ENCODE results near the gene SRSF3. TPM values are rescaled to one million over a fixed set of nuclear protein-coding genes. Genes with fewer than 3 reads are reported as not detected.

SRSF3 gene
- polyA plus RNA-seq, 1 experiment = 177 TPM

DNA sequence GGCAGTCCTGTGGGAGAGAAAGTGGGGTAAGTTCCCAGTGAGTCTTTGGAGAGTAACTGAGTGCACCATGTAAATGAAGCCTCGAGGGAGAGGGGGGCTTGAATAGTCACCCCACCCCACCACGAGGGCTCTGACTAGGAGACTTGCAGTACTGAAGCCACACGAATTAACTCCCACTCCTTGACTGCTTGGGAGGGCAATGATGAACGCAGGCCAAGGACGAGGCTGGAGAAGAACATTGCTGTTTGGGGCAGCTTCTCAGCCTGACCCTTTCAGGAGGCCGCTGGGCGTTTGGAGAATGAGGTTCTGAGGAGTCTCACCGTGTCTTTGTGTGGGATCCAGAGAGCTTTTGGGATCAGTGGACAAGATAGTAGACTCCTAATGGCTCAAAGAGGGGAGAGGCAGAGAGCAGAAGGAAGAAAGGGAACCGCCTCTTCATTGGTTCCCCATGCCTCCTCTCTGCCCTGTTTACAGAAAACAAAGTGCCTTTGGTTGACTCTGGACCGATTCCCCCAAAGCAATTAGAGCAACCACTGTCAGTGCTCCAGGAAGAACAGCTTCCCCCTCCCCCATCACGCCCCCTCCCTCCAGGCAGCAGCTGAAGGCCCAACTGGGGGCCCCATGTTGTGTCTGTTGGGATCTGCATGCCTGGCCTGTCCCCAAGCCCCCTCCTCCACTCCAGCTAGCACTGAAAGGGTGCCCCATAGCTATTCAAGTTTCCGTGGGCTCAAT lies 42.7 kb downstream of the SRSF3 start:
- no peak overlapping the region for H3K4me3 ChIP-seq (ENCODE audit: low read depth, low read length)
- DNase-seq (ENCODE audit: low read depth) = no peak
- ChIA-PET POLR2A (no interaction called here), CTCF (interaction anchor here (0.9 to 1.2 kb wide), 2 partner anchors 12 to 13 kb away, joined by 3 read pairs; no protein-coding TSS in a partner anchor)
- TF ChIP-seq, protein P1, sequence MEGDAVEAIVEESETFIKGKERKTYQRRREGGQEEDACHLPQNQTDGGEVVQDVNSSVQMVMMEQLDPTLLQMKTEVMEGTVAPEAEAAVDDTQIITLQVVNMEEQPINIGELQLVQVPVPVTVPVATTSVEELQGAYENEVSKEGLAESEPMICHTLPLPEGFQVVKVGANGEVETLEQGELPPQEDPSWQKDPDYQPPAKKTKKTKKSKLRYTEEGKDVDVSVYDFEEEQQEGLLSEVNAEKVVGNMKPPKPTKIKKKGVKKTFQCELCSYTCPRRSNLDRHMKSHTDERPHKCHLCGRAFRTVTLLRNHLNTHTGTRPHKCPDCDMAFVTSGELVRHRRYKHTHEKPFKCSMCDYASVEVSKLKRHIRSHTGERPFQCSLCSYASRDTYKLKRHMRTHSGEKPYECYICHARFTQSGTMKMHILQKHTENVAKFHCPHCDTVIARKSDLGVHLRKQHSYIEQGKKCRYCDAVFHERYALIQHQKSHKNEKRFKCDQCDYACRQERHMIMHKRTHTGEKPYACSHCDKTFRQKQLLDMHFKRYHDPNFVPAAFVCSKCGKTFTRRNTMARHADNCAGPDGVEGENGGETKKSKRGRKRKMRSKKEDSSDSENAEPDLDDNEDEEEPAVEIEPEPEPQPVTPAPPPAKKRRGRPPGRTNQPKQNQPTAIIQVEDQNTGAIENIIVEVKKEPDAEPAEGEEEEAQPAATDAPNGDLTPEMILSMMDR (IDR thresholded peaks at IDR 0.05; ENCODE audit: insufficient read depth, low read depth, low read length) = no peak
- H3K27me3 ChIP-seq (ENCODE audit: control insufficient read depth, insufficient read depth, low read length) = no peaks in the 10 kb centered on the region
- H3K36me3 ChIP-seq (ENCODE audit: control insufficient read depth, insufficient read depth, low read length) = no peaks in the 10 kb centered on the region

DNA sequence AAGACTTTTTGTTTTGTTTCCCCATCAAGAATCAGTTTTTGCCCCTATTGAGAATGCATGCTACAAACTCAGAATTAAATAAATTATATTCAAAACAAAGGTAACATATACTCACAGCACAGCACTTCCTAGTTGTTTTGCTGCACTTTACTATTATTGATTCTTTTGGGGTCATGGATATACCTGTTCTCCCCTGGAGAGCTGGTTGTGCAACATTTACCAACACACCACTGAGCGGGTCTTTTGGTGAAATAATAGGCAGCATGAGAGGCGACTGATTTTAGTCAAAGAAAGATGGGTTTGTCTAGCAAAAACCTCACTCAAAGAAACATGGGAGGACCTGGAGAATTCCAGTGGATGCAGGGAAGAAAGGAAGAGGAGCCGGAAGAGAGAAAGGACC lies 44.4 kb downstream of the SRSF3 start:
- Histone ChIP-seq H3K36me3 (ENCODE audit: control insufficient read depth, insufficient read depth, low read length) (no peaks in the 10 kb centered on the region), H3K27me3 (ENCODE audit: control insufficient read depth, insufficient read depth, low read length) (no peaks in the 10 kb centered on the region), H3K4me3 (ENCODE audit: low read depth, low read length) (no peak overlapping the region)
- no peak for DNase-seq (ENCODE audit: low read depth)
- TF ChIP-seq, protein P1 (IDR thresholded peaks at IDR 0.05; ENCODE audit: insufficient read depth, low read depth, low read length) = no peak
- CTCF ChIA-PET = no interaction called here
- POLR2A ChIA-PET = no interaction called here

DNA sequence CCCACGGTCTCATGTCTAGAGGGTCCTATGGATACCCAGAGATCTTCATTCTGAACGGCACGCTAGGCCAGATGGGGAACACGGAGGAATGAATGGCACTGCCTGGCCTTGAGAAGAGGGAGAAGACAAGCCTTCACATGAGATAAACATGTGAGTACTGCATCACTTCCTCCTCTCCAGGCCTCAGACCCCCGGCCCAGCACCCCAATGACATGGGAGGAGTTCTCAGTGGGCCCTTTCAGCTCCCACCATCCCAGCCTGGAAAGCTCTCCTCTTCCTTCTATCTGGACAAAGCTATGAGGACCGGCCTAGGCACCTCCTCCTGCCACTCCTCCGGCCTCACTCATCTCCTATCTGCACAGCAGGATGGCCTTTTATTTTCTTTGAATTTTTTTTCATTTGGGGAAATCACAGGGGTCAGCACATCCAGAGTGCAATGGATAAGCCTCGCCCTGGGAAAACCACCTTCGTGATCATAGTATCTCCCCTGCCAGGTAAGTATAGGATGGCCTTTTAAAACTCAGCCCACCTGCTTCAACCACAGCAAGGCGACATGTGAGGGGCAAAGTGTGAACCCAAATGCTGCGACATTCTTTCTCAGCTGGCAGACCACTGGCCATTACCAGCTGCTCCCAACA lies 45.1 kb downstream of the SRSF3 start:
- no peaks in the 10 kb centered on the region for H3K27me3 ChIP-seq (ENCODE audit: control insufficient read depth, insufficient read depth, low read length)
- no peak for DNase-seq (ENCODE audit: low read depth)
- H3K36me3 ChIP-seq (ENCODE audit: control insufficient read depth, insufficient read depth, low read length) = no peaks in the 10 kb centered on the region
- TF ChIP-seq, protein P1 (IDR thresholded peaks at IDR 0.05; ENCODE audit: insufficient read depth, low read depth, low read length) = no peak
- ChIA-PET POLR2A (no interaction called here), CTCF (interaction anchor here (1.6 kb wide), 1 partner anchor 14 kb away, joined by 3 read pairs; no protein-coding TSS in a partner anchor)
- H3K4me3 ChIP-seq (ENCODE audit: low read depth, low read length) = no peak overlapping the region

DNA sequence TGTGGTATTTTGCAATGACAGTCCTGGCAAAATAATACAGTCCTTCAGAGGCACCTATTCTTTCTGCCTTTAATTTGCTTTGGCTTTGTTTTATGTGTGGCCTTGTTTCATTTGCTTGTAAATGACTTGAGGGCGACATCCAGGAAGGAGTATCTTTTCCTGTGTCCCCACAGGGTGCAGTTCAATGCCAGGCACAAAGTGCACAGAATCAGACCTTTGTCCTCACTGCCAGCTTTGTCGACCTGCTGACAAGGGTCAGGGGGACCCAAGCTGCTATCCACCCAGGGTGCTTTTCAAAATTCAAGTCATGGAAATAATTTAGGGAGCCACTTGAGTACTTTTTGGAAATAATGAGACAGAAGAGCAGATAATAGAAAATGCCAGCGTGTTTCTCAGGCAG lies 47.4 kb downstream of the SRSF3 start:
- ChIA-PET POLR2A (no interaction called here), CTCF (interaction anchor here (0.8 kb wide), 1 partner anchor 19 kb away, joined by 3 read pairs; no protein-coding TSS in a partner anchor)

More for the DNA sequence above, 47.4 kb downstream of the SRSF3 start:
- H3K36me3 ChIP-seq (ENCODE audit: control insufficient read depth, insufficient read depth, low read length) = no peaks in the 10 kb centered on the region
- TF ChIP-seq, protein P1 (IDR thresholded peaks at IDR 0.05; ENCODE audit: insufficient read depth, low read depth, low read length) = no peak
- H3K4me3 ChIP-seq (ENCODE audit: low read depth, low read length) = no peak overlapping the region
- DNase-seq (ENCODE audit: low read depth) = no peak
- no peaks in the 10 kb centered on the region for H3K27me3 ChIP-seq (ENCODE audit: control insufficient read depth, insufficient read depth, low read length)
